ENCODE measurements around the gene GHRL. TPM values are rescaled to one million over a fixed set of nuclear protein-coding genes. Genes with fewer than 3 reads are reported as not detected.

GHRL gene
- total and polyA plus RNA-seq, 2 donors (not counting 3 experiments of a cell fraction or from before 2014, with no cell fraction given): not detected

GRCh38 chr3:10260211-10260701 lies 32.5 kb downstream of the GHRL start:
- FAIRE-seq (no peak), DNase-seq (ENCODE audit: low read depth, low spot score) (no peak)
- ChIA-PET CTCF (no interaction called here), POLR2A (interaction anchor here (0.5 to 1.4 kb wide), 2 partner anchors 12 to 108 kb away, joined by 3 to 7 read pairs; no protein-coding TSS in a partner anchor)
- no TSS peak for BruUV-seq (replicated peaks)
- Histone ChIP-seq H3K79me2 (ENCODE audit: control insufficient read depth, insufficient read depth, low read length) (peaks cover 36% of the 10 kb centered on the region), H4K20me1 (replicated peaks; ENCODE audit: control insufficient read depth, extremely low read depth, insufficient read depth, low read length) (no peaks in the 10 kb centered on the region), H3K27me3 (ENCODE audit: control insufficient read depth in 2 of 2, insufficient read depth in 2 of 2, low read length in 2 of 2) (no peaks in the 10 kb centered on the region), H3K9me1 (replicated peaks; ENCODE audit: control insufficient read depth, extremely low read depth, insufficient read depth, low read length) (no peaks in the 10 kb centered on the region), H3K4me3 (replicated peaks in 1 of 3; ENCODE audit: insufficient read depth in 1 of 3, low read depth in 1 of 3, low read length in 3 of 3) (no peak overlapping the region), H2AFZ (ENCODE audit: low read depth, low read length) (no peak overlapping the region), H3K36me3 (ENCODE audit: control insufficient read depth in 2 of 2, extremely low read depth in 1 of 2, insufficient read depth in 2 of 2, low read length in 2 of 2) (peaks cover 4 to 5% of the 10 kb centered on the region in 2 experiments), H3K9me3 (replicated peaks; ENCODE audit: control insufficient read depth, insufficient read depth, low read length) (no peaks in the 10 kb centered on the region), H3K4me2 (ENCODE audit: insufficient read depth, low read length) (no peak overlapping the region), H3K4me1 (ENCODE audit: control insufficient read depth, extremely low read depth, insufficient read depth, low read length) (no peaks in the 10 kb centered on the region), H3K27ac (ENCODE audit: insufficient read depth, low read depth, low read length) (no peak overlapping the region), H3K9ac (replicated peaks; ENCODE audit: extremely low read depth, insufficient read depth, low read length) (no peak overlapping the region)
- intact Hi-C loops (cut with micrococcal nuclease): no loop called here
- TF ChIP-seq EZH2 (IDR thresholded peaks at IDR 0.05; ENCODE audit: borderline replicate concordance, low read depth, low read length, severe bottlenecking): no peak
- TF ChIP-seq CTCF (IDR thresholded peaks at IDR 0.05; ENCODE audit: extremely low read depth in 1 of 2, insufficient read depth in 1 of 2, low read depth in 1 of 2, low read length in 2 of 2): no peak
- TF ChIP-seq POLR2A (IDR thresholded peaks at IDR 0.05; ENCODE audit: low read depth, low read length): no peak
- no peak for TF ChIP-seq JUN (IDR thresholded peaks at IDR 0.05; ENCODE audit: borderline replicate concordance, insufficient read depth, insufficient read length, low read depth)
- no peak for TF ChIP-seq GATA2 (IDR thresholded peaks at IDR 0.05; ENCODE audit: insufficient read depth, insufficient read length, low read depth, low read length)
- no peak for TF ChIP-seq POLR2AphosphoS5 (IDR thresholded peaks at IDR 0.05; ENCODE audit: insufficient read depth, low read depth, low read length)
- no peak for TF ChIP-seq FOS (IDR thresholded peaks at IDR 0.05; ENCODE audit: borderline replicate concordance, insufficient read depth, low read length)
- TF ChIP-seq MAX (IDR thresholded peaks at IDR 0.05; ENCODE audit: insufficient read depth, insufficient read length): no peak
- no peak for TF ChIP-seq MYC (IDR thresholded peaks at IDR 0.05; ENCODE audit: low read depth, low read length)
- dilution Hi-C loops (cut with MboI; ENCODE audit: extremely low pct_ligation_motif_present, low sequenced_read_pairs): no loop called here

Data from endothelial cell of umbilical vein (primary cell).